Left ventricle myocardium superior (tissue), 1 donor: ENCODE results near the gene OR6B2. TPM values are rescaled to one million over a fixed set of nuclear protein-coding genes. Genes with fewer than 3 reads are reported as not detected.
A peak's percentile ranks its signal among the peaks of the same experiment; 100 is the strongest.
"Not testable (repeated sequence)": the region's sequence is repeated elsewhere in the genome, so short reads cannot be mapped to it uniquely, and the experiment has no call there.

ENCODE experiments used
- ATAC-seq: fragments of 200-7000 bp; cut with Tn5 transposase; one replicate; pipeline ENCODE4 v1.9.1; 2020; ENCODE audit warnings: mild to moderate bottlenecking, moderate library complexity
- DNase-seq: peaks from one replicate; pipeline ENCODE4 v3.0.0-alpha.2; 2020
- intact Hi-C: fragments of 100-400 bp; cut with micrococcal nuclease; formaldehyde crosslinking; loops from one replicate; pipeline ENCODE4 v1.11.0; 2022
- long read RNA-seq: library from polyadenylated mRNA; unstranded; transcript quantifications from one replicate; pipeline ENCODE4 v2.0.0, GENCODE V29; 2021
- total RNA-seq: library from RNA; stranded (reverse); fragmentation: NEBNext Ultra II Directional; extraction: Animal tissue kit (Norgen Biotek cat#: 25700); gene quantifications from one replicate; pipeline ENCODE4 v1.2.1, GENCODE V29; 2021
- donor health status: DM: no; HTN: yes; CAD: no; lungs with severe emphysema.

OR6B2 gene
- total RNA-seq = not detected
- long read RNA-seq = 0 reads

GRCh38 chr2:240030379-240031094, at the start of gene OR6B2:
Gene OR6B2, minus strand, starts transcription at chr2:240030429. Its CDS starts 0 bp downstream, at chr2:240030429.
- no peak for ATAC-seq
- DNase-seq = no peak
- intact Hi-C loops = no loop called here

DNA sequence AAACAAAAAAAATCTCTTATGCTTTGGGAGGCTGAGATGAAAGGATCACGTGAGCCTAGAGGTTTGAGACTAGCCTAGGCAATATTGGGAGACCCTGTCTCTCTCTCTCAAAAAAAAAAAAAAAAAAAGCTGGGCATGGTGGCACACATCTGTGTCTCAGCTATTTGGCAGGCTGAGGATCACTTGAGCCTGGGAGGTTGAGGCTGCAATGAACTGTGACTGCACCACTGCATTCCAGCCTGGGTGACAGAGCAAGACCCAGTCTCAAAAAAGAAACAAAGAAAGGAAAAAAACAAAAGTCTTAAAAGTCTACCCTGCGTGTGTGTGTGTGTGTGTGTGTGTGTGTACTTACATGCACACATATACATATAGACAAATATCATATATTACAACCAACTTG, 48.4 kb upstream of the OR6B2 start:
- ATAC-seq = no peak
- DNase-seq = no peak
- intact Hi-C loops = no loop called here

DNA sequence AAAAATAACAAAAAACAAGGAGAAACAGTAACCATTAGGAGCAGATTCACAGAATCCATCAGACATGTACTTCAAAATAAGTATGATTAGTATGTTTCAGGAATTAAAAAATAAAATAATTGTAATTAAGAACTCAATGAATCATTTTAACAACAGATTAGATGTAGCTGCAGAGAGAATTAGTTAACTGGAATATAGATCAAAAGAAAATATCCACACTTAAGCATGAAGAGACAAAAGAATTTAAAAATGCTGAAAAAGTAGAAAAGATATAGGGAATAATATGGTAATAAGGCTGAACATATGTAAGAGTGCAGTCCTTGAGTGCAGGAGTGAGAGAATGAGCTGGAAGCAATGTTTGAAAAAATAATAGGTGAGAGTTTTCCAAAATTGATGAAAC, 47.2 kb upstream of the OR6B2 start:
- DNase-seq = no peak
- intact Hi-C loops = no loop called here
- no peak for ATAC-seq

DNA sequence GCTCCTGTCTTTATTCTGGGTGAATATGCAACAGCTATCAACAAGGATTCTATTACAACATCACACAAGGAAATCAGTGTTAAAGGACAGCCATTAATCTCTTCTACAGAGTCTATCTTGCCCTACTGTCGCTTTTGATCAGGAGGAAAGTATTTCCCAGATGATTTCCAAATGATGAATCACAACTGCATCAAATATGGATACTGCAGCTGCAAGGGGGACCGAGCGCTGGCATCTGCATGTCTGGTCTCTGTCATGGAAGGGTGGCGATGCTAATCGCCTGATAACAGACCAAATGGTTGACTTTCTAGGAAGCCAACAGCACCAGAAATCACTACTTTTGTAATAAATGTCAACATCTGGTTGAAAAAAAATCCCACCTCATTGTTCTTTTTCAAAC, 44.3 kb upstream of the OR6B2 start:
- DNase-seq (no peak), ATAC-seq (no peak)
- intact Hi-C loops = no loop called here

- intact Hi-C loops = no loop called here
- no peak for ATAC-seq
- no peak for DNase-seq
Measured at GRCh38 chr2:240070907-240071306, 40.7 kb upstream of the OR6B2 start.

- no peak for ATAC-seq
- no peak for DNase-seq
- intact Hi-C loops = no loop called here
Measured at GRCh38 chr2:240069829-240070228, 39.6 kb upstream of the OR6B2 start.

- intact Hi-C loops = no loop called here
- DNase-seq (no peak), ATAC-seq (no peak)
Measured at GRCh38 chr2:240068193-240068592, 38.0 kb upstream of the OR6B2 start.

GRCh38 chr2:240066489-240066888, 36.3 kb upstream of the OR6B2 start:
- ATAC-seq (no peak), DNase-seq (no peak)
- intact Hi-C loops = no loop called here

GRCh38 chr2:240064898-240065297, 34.7 kb upstream of the OR6B2 start:
- no peak for ATAC-seq
- intact Hi-C loops = loop anchor here (5.0 kb wide), 1 partner anchor 77 kb away; the partner anchor contains the start of gene OTOS
- no peak for DNase-seq

DNA sequence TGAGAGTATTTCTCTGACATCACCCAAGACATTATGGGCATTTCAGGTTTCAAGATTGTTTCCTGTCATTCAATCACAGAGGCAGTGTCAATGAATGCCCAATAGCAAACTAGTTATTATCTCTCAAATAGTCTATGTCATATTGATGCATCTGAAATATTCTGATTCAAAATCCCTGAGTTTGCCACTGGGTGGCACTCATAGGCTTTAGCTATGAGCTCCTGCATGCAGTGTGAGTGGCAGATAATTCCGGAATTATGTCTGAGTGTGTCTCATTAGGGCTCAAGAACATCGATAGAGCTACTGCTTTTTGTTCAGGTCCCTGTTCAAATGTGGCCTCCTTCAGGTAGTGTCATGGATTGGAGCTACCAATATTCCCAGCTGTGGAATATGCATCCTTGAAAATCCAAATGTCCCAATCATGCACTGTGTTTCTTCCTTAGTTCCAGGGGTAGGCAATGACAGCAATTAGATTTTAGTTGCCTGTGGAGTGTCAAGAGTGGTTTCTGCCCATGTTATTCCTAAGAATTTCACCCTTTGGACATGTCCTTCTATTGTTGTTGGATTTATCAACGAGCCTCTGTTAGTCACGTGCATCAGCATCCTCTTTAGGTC, 30.9 kb upstream of the OR6B2 start:
- intact Hi-C loops = loop anchor here (5.0 kb wide), 1 partner anchor 81 kb away; the partner anchor contains the start of gene OTOS
- no peak for DNase-seq
- peak; percentile 49 for ATAC-seq

DNA sequence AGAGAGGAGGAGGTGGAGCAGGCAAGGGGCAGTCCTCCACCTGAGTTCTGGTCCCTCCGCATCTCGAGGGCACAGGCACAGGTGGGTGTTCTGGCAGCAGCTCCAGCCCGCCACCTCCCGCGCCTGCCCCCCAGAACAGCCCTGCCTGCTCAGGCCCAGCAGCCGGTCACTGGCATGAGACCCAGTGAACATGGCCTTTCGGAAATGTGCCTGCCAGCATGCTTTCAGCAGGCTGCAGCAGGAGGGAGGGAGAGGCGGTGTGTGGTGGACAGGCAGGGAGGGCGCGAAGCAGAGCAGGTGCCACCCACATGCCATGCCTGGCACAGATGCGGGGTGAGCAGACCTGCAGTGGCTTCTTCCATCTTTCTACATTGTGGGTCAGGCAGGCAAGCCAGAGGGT, 26.4 kb upstream of the OR6B2 start:
- ATAC-seq = no peak
- intact Hi-C loops = no loop called here
- no peak for DNase-seq

DNA sequence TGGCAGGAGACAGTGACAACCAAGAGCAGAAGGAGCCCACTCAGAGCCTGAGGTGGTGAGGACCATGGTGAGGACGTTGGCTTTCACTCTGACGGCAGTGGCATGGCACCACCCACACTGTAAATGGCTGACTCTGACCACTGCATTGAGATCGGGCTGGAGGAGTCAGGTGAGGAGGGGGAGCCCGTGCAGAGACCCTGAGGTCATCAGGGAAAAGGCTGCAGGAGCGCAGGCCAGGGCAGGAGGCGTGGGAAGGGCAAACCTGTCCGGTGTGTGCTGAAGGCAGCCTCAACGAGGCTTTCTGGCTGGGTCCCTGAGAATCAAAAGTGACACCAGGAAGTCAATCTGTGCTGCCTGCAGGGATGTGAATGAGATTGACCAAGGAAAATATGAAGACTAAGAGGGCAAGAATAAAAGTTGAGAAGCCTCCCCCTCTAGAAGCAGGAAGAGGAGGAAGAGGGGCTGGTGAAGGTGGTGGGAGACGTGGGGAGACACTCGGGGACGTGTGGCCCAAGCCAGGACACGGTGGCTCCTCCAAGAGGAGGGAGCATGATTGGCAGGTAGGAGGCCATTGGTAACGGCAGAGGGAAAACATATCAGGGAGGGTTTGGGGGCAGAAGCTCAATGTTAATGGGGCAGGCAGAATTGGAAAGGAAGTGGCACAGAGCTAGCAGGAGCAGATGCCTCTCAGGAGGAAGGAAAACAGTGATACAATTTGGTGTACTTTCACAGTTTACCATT, 25.1 kb upstream of the OR6B2 start:
- DNase-seq (no peak), ATAC-seq (no peak)
- intact Hi-C loops = no loop called here

GRCh38 chr2:240053173-240054155, 23.2 kb upstream of the OR6B2 start, which contains the start of gene OR6B3:
Gene OR6B3, minus strand, starts transcription at chr2:240053521.
- intact Hi-C loops = no loop called here
- no peak for ATAC-seq
- DNase-seq = no peak

DNA sequence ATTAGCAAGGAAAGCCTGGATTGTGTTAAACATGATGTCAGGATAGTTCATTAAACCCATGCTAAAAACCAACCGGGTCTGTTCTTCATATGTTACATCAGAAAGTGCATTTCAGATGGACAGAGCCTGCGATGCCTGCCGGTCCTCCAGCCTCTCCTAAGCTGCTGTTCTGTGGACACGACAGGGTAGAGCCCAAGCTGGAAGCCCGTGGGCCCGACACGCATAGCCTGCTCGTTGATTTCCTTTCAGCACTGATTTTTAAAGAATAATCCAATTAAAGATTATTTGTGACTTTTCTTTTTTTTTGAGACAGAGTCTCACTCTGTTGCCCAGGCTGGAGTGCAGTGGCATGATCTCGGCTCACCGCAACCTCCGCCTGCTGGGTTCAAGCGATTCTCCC, 22.3 kb upstream of the OR6B2 start:
- intact Hi-C loops = no loop called here
- DNase-seq (no peak), ATAC-seq (no peak)

DNA sequence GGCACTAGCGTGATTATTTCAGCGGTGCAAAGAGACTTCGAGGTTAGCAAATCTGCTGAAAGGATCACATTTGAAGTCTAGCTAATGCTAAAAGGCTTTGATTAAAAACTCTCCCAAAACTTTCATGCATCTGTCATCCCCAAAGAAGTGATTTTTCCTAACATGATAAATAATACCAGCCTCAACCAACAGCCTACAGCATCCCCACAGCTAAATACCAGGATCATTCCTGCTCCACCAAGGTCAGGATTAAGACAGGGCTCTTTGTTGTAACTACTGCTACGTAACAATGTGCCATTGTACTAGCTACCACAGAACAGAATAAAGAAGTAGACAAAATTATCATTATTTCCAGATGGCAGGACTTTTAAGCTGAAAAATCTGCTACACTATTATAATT, 21.5 kb upstream of the OR6B2 start:
- intact Hi-C loops = no loop called here
- ATAC-seq (no peak), DNase-seq (no peak)

GRCh38 chr2:240050278-240050677, 20.0 kb upstream of the OR6B2 start:
- DNase-seq = no peak
- ATAC-seq = no peak
- intact Hi-C loops = no loop called here

DNA sequence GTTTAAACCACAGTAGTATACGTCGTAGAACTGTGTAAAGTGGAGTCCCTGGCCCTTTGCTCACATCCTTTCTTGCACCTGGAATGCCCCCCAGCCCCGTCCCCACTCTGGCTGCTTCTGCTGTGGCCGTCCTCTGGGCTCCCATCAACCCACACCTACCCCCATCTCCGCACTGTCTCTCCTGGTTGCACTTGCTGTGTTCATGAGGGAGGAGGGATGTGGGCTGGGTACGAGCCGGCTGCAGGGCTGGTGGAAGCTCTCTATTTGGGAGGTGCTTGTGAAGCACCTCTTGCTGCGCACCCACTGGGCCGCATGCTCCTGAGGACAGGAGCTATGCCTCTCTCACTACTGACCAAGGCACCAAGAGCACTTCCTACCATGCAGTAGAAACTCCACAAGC, 18.0 kb upstream of the OR6B2 start:
- ATAC-seq = no peak
- intact Hi-C loops = no loop called here

GRCh38 chr2:240045098-240045497, 14.9 kb upstream of the OR6B2 start:
- no peak for DNase-seq
- ATAC-seq = no peak
- intact Hi-C loops = no loop called here

More for the DNA sequence above, 18.0 kb upstream of the OR6B2 start:
- no peak for DNase-seq

DNA sequence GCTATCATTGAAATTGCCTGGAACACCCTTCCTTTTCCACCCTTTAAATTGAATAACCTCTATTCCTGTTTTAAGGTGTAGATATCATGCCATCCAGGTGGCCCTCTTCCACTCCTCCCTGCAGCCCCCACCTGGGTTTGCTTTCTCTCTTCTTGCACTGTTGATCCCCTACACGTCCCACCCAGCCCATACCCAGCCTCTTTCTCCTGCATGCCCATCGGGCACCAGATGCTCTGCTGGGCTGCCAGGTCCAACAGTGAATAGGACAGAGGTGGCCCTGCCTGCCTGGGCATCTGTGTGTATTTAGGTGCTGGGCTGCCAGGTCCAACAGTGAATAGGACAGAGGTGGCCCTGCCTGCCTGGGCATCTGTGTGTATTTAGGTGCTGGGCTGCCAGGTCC, 13.9 kb upstream of the OR6B2 start:
- ATAC-seq, intact Hi-C loops, DNase-seq: not testable (repeated sequence)
